ENCODE results near the gene CA10. TPM values are rescaled to one million over a fixed set of nuclear protein-coding genes. Genes with fewer than 3 reads are reported as not detected.

CA10 gene
- total RNA-seq, 4 donors from 2014 or later, result not detected

GRCh38 chr17:51937264-51937663 lies 221.2 kb downstream of the CA10 start:
- Histone ChIP-seq H3K27ac (no peak overlapping the region), H3K27me3 (no peaks in the 10 kb centered on the region), H3K36me3 (no peaks in the 10 kb centered on the region), H3K9me3 (no peaks in the 10 kb centered on the region), H3K4me3 (no peak overlapping the region), H3K4me1 (no peaks in the 10 kb centered on the region)
- no peak for DNase-seq (ENCODE audit: low spot score in 2 of 2)
- TF ChIP-seq POLR2A (IDR thresholded peaks at IDR 0.05) (no peak), CTCF (IDR thresholded peaks at IDR 0.05) (no peak), EP300 (IDR thresholded peaks at IDR 0.05) (no peak), POLR2AphosphoS5 (IDR thresholded peaks at IDR 0.05) (no peak)

GRCh38 chr17:51935477-51935876 lies 223.0 kb downstream of the CA10 start:
- H3K4me3 ChIP-seq, result no peak overlapping the region
- TF ChIP-seq POLR2AphosphoS5 (IDR thresholded peaks at IDR 0.05) (no peak), EP300 (IDR thresholded peaks at IDR 0.05) (no peak), CTCF (IDR thresholded peaks at IDR 0.05) (no peak), POLR2A (IDR thresholded peaks at IDR 0.05) (no peak)
- WGBS, result 30% methylated on average over 3 of the region's 3 CpGs

GRCh38 chr17:51933647-51934046 lies 224.9 kb downstream of the CA10 start:
- no peaks in the 10 kb centered on the region for H3K4me1 ChIP-seq
- no peak overlapping the region for H3K27ac ChIP-seq
- no peak for DNase-seq (ENCODE audit: low spot score in 2 of 2)
- H3K36me3 ChIP-seq, result no peaks in the 10 kb centered on the region
- WGBS, result 69% methylated on average over 7 of the region's 7 CpGs
- TF ChIP-seq CTCF (IDR thresholded peaks at IDR 0.05), result no peak
- TF ChIP-seq POLR2AphosphoS5 (IDR thresholded peaks at IDR 0.05), result no peak
- no peak for TF ChIP-seq POLR2A (IDR thresholded peaks at IDR 0.05)
- TF ChIP-seq EP300 (IDR thresholded peaks at IDR 0.05), result no peak
- H3K9me3 ChIP-seq, result no peaks in the 10 kb centered on the region
- H3K4me3 ChIP-seq, result no peak overlapping the region
- H3K27me3 ChIP-seq, result no peaks in the 10 kb centered on the region

More at GRCh38 chr17:51935477-51935876, 223.0 kb downstream of the CA10 start:
- no peaks in the 10 kb centered on the region for H3K36me3 ChIP-seq
- H3K27ac ChIP-seq, result no peak overlapping the region
- no peaks in the 10 kb centered on the region for H3K4me1 ChIP-seq
- no peak for DNase-seq (ENCODE audit: low spot score in 2 of 2)
- no peaks in the 10 kb centered on the region for H3K27me3 ChIP-seq
- H3K9me3 ChIP-seq, result no peaks in the 10 kb centered on the region

GRCh38 chr17:51926448-51926847 lies 232.1 kb downstream of the CA10 start:
- Histone ChIP-seq H3K4me1 (no peaks in the 10 kb centered on the region), H3K9me3 (no peaks in the 10 kb centered on the region), H3K4me3 (no peak overlapping the region), H3K27ac (no peak overlapping the region), H3K36me3 (no peaks in the 10 kb centered on the region), H3K27me3 (no peaks in the 10 kb centered on the region)
- no peak for DNase-seq (ENCODE audit: low spot score in 2 of 2)
- WGBS, result 63% methylated on average over 4 of the region's 4 CpGs
- TF ChIP-seq CTCF (IDR thresholded peaks at IDR 0.05) (no peak), EP300 (IDR thresholded peaks at IDR 0.05) (no peak), POLR2AphosphoS5 (IDR thresholded peaks at IDR 0.05) (no peak), POLR2A (IDR thresholded peaks at IDR 0.05) (no peak)

- DNase-seq (ENCODE audit: low spot score in 2 of 2), result no peak
- Histone ChIP-seq H3K4me3 (no peak overlapping the region), H3K27ac (no peak overlapping the region), H3K9me3 (no peaks in the 10 kb centered on the region), H3K36me3 (no peaks in the 10 kb centered on the region), H3K4me1 (no peaks in the 10 kb centered on the region), H3K27me3 (no peaks in the 10 kb centered on the region)
- no peak for TF ChIP-seq EP300 (IDR thresholded peaks at IDR 0.05)
- no peak for TF ChIP-seq CTCF (IDR thresholded peaks at IDR 0.05)
- no peak for TF ChIP-seq POLR2AphosphoS5 (IDR thresholded peaks at IDR 0.05)
- no peak for TF ChIP-seq POLR2A (IDR thresholded peaks at IDR 0.05)
- 67% methylated on average over 1 of the region's 1 CpG for WGBS
Observed at GRCh38 chr17:51921500-51921899, 237.0 kb downstream of the CA10 start.
